HCT116 (cell line): ENCODE measurements around the gene UBE2L3. TPM values are rescaled to one million over a fixed set of nuclear protein-coding genes. Genes with fewer than 3 reads are reported as not detected.

Experiments used
- ATAC-seq: fragments of 200-7000 bp; cut with Tn5 transposase; 2 replicates; pipeline ENCODE4 v1.9.1; 2020; ENCODE audit warnings: mild to moderate bottlenecking, moderate library complexity
- Bru-seq: library from RNA; stranded (reverse); fragments of 400-500 nt; gene quantifications from one replicate; lab custom pipeline; 2021; lab: Mats Ljungman, UMichigan
- BruChase-seq, 2 experiments: library from RNA; stranded (reverse); fragments of 400-500 nt; gene quantifications; one replicate each; lab custom pipeline; 2021; lab: Mats Ljungman, UMichigan
- BruUV-seq: library from RNA; stranded (reverse); fragments of 400-500 nt; replicated peaks from 2 replicates; lab custom pipeline; 2021; lab: Mats Ljungman, UMichigan
- CTCF ChIA-PET: fragments of 300-600 bp; sonication (Branson Sonifier 250); formaldehyde crosslinking; loops from one replicate; lab custom pipeline; 2021; ENCODE audit warnings: antibody characterized with exemption; lab: Charles Lee
- POLR2A ChIA-PET: fragments of 300-600, 350-600 bp; sonication (Branson Sonifier 250); formaldehyde crosslinking; loops from one replicate; lab custom pipeline; 2021; ENCODE audit warnings: antibody characterized with exemption; lab: Charles Lee
- RAD21 ChIA-PET, 2 experiments: fragments of 300-600 bp; sonication (Branson Sonifier 250); formaldehyde crosslinking; loops; one replicate each; lab custom pipeline; 2023; ENCODE audit warnings: low total read pairs in 2 of 2; ENCODE audit not compliant: uncharacterized antibody in 2 of 2, unreplicated experiment in 2 of 2, low non-redundant PET in 1 of 2; lab: Charles Lee
- DNase-seq: peaks from one replicate; pipeline ENCODE4 v3.0.0-alpha.2; 2010; ENCODE audit warnings: low read depth, low spot score
- H2AFZ ChIP-seq: fragments of 200-600 bp; shearing (Covaris generic), sonication (generic); 2 replicates; pipeline ENCODE4 v1.6.1; 2017; ENCODE audit warnings: low read depth, mixed run types, mixed read lengths, antibody characterized with exemption, low read length; ENCODE audit not compliant: poor library complexity, severe bottlenecking
- H3K27ac ChIP-seq: 2 replicates; pipeline ENCODE4 v1.5.1; 2012; ENCODE audit warnings: low read depth, low read length
- H3K27me3 ChIP-seq: fragments of 200-600 bp; sonication (generic); 2 replicates; pipeline ENCODE4 v1.6.1; 2016; ENCODE audit warnings: mixed run types, low read length, mixed read lengths; ENCODE audit not compliant: insufficient read depth
- H3K36me3 ChIP-seq, 2 experiments: fragments of 200-500 bp in 1 of 2; fragments of 200-600 bp in 1 of 2; sonication (Bioruptor generic) in 1 of 2; sonication (generic) in 1 of 2; 2 replicates each; pipeline versions ENCODE4 v1.5.1 to v1.6.1; 2014 to 2016; ENCODE audit warnings: low read length in 2 of 2, inconsistent platforms in 1 of 2, mixed read lengths in 1 of 2, mixed run types in 1 of 2; ENCODE audit not compliant: insufficient read depth in 2 of 2, control insufficient read depth in 1 of 2
- H3K4me1 ChIP-seq, 2 experiments: fragments of 200-600 bp in 1 of 2; sonication (generic) in 1 of 2; 2 replicates each; pipeline versions ENCODE4 v1.5.1 to v1.6.1; 2012 to 2017; ENCODE audit warnings: low read length in 2 of 2, inconsistent platforms in 1 of 2, mild to moderate bottlenecking in 1 of 2, mixed read lengths in 1 of 2, mixed run types in 1 of 2, moderate library complexity in 1 of 2; ENCODE audit not compliant: insufficient read depth in 2 of 2, control insufficient read depth in 1 of 2
- H3K4me2 ChIP-seq: fragments of 200-600 bp; sonication (generic); 2 replicates; pipeline ENCODE4 v1.6.1; 2017; ENCODE audit warnings: mixed run types, low read length, mixed read lengths
- H3K4me3 ChIP-seq, 2 experiments: fragments of 200-600 bp in 1 of 2; sonication (generic) in 1 of 2; replicated peaks in 1 of 2; 2 replicates each; pipeline ENCODE4 v1.5.1; 2011 to 2016; ENCODE audit warnings: low read length in 2 of 2, control low read depth in 1 of 2, low read depth in 1 of 2, mild to moderate bottlenecking in 1 of 2, mixed read lengths in 1 of 2, mixed run types in 1 of 2
- H3K79me2 ChIP-seq: fragments of 200-600 bp; sonication (generic); 2 replicates; pipeline ENCODE4 v1.6.1; 2017; ENCODE audit warnings: mild to moderate bottlenecking, mixed run types, low read length, moderate library complexity, mixed read lengths; ENCODE audit not compliant: insufficient read depth
- H3K9ac ChIP-seq: fragments of 200-600 bp; sonication (generic); 2 replicates; pipeline ENCODE4 v1.6.1; 2016; ENCODE audit warnings: low read length, mixed read lengths
- H3K9me2 ChIP-seq: fragments of 200-600 bp; sonication (generic), shearing (Covaris generic); 2 replicates; pipeline ENCODE4 v1.6.1; 2017; ENCODE audit warnings: mixed run types, mild to moderate bottlenecking, moderate library complexity; ENCODE audit not compliant: insufficient read depth
- H3K9me3 ChIP-seq, 2 experiments: fragments of 200-500 bp in 1 of 2; fragments of 200-600 bp in 1 of 2; sonication (Bioruptor generic) in 1 of 2; sonication (generic) in 1 of 2; 2 replicates each; pipeline ENCODE4 v1.6.1; 2014 to 2017; ENCODE audit warnings: low read length in 2 of 2, mixed read lengths in 2 of 2, inconsistent platforms in 1 of 2, low read depth in 1 of 2, mild to moderate bottlenecking in 1 of 2, mixed run types in 1 of 2, moderate library complexity in 1 of 2; ENCODE audit not compliant: control insufficient read depth in 1 of 2, insufficient read depth in 1 of 2
- H4K20me1 ChIP-seq: fragments of 200-600 bp; sonication (generic), shearing (Covaris generic); 2 replicates; pipeline ENCODE4 v1.6.1; 2017; ENCODE audit warnings: mixed run types, mild to moderate bottlenecking, moderate library complexity; ENCODE audit not compliant: insufficient read depth
- ATF3 ChIP-seq: IDR thresholded peaks from 2 replicates; pipeline ENCODE4 v1.6.1; 2012
- CBX3 ChIP-seq: IDR thresholded peaks from 2 replicates; pipeline ENCODE4 v1.6.1; 2012; ENCODE audit warnings: low read depth
- CEBPB ChIP-seq: IDR thresholded peaks from 2 replicates; pipeline ENCODE4 v1.6.1; 2012; ENCODE audit warnings: low read depth
- CTCF ChIP-seq, 3 experiments: fragments of 200-600 bp in 1 of 3; sonication (generic) in 1 of 3; IDR thresholded peaks in 2 of 3; conservative IDR thresholded peaks in 1 of 3; 2 replicates each; pipeline ENCODE4 v1.5.1; 2012 to 2017; ENCODE audit warnings: low read depth in 2 of 3, low read length in 2 of 3, antibody characterized with exemption in 1 of 3, borderline replicate concordance in 1 of 3, control low read depth in 1 of 3, mild to moderate bottlenecking in 1 of 3, mixed read lengths in 1 of 3, mixed run types in 1 of 3, moderate library complexity in 1 of 3; ENCODE audit not compliant: insufficient read depth in 1 of 3
- EGR1 ChIP-seq: IDR thresholded peaks from 2 replicates; pipeline ENCODE4 v1.6.1; 2012; ENCODE audit warnings: low read depth
- ELF1 ChIP-seq: IDR thresholded peaks from 2 replicates; pipeline ENCODE4 v1.6.1; 2012; ENCODE audit warnings: low read depth, borderline replicate concordance
- EZH2 ChIP-seq: fragments of 200-600 bp; sonication (generic); IDR thresholded peaks from 2 replicates; pipeline ENCODE4 v1.6.1; 2017; ENCODE audit warnings: antibody characterized with exemption, mixed run types
- EZH2phosphoT487 ChIP-seq: fragments of 200-600 bp; IDR thresholded peaks from 2 replicates; pipeline ENCODE4 v1.6.1; 2018; ENCODE audit warnings: antibody characterized with exemption, borderline replicate concordance
- MAX ChIP-seq: IDR thresholded peaks from 2 replicates; pipeline ENCODE4 v1.6.1; 2012
- POLR2A ChIP-seq: IDR thresholded peaks from 2 replicates; pipeline ENCODE4 v1.7.0; 2011; ENCODE audit warnings: borderline replicate concordance; ENCODE audit not compliant: insufficient read depth, insufficient read length; ENCODE audit errors: extremely low read depth
- POLR2AphosphoS5 ChIP-seq: IDR thresholded peaks from 2 replicates; pipeline ENCODE4 v1.6.1; 2011; ENCODE audit warnings: mild to moderate bottlenecking, low read depth, low read length, moderate library complexity
- RAD21 ChIP-seq: IDR thresholded peaks from 2 replicates; pipeline ENCODE4 v1.6.1; 2012; ENCODE audit warnings: low read depth, mild to moderate bottlenecking
- REST ChIP-seq: IDR thresholded peaks from 2 replicates; pipeline ENCODE4 v1.6.1; 2012; ENCODE audit warnings: low read depth
- SP1 ChIP-seq: IDR thresholded peaks from 2 replicates; pipeline ENCODE4 v1.6.1; 2012; ENCODE audit warnings: low read depth
- SRF ChIP-seq: IDR thresholded peaks from 2 replicates; pipeline ENCODE4 v1.6.1; 2012; ENCODE audit warnings: low read depth
- TCF7L2 ChIP-seq: IDR thresholded peaks from 2 replicates; pipeline ENCODE4 v1.7.0; 2011; ENCODE audit warnings: borderline replicate concordance, inconsistent platforms; ENCODE audit not compliant: insufficient read depth, insufficient read length; ENCODE audit errors: extremely low read depth
- YY1 ChIP-seq: IDR thresholded peaks from 2 replicates; pipeline ENCODE4 v1.6.1; 2011; ENCODE audit warnings: low read length, low read depth, moderate library complexity, mild to moderate bottlenecking; ENCODE audit not compliant: insufficient replicate concordance; ENCODE audit errors: extremely low read depth
- ZFX ChIP-seq: fragments of 450-650 bp; IDR thresholded peaks from 2 replicates; pipeline ENCODE4 v1.6.1; 2017
- ZNF274 ChIP-seq: fragments of 200-500 bp; sonication (Bioruptor generic); IDR thresholded peaks from 2 replicates; pipeline ENCODE4 v1.6.1; 2014; ENCODE audit warnings: mild to moderate bottlenecking, low read depth, low read length, inconsistent platforms
- intact Hi-C: fragments of 100-400 bp; cut with micrococcal nuclease; formaldehyde crosslinking; loops from 2 replicates; pipeline ENCODE4 v1.10.0; 2022
- long read RNA-seq: library from polyadenylated mRNA; unstranded; transcript quantifications from one replicate; pipeline ENCODE4 v2.0.0, GENCODE V29; 2021; ENCODE audit not compliant: unreplicated experiment
- polyA plus RNA-seq: library from polyadenylated mRNA; unstranded; fragments of >200 nt; gene quantifications from 2 replicates; pipeline ENCODE4 v1.2.1, GENCODE V29; 2012; ENCODE audit warnings: missing spikeins
- total RNA-seq: library from RNA; stranded (reverse); gene quantifications from one replicate; pipeline ENCODE4 v1.2.1, GENCODE V29; 2021; ENCODE audit not compliant: unreplicated experiment

The UBE2L3 gene
- total RNA-seq: 55.6 TPM
- polyA plus RNA-seq: 27.8 and 39.1 TPM in 2 replicates
- percentile 76 among the genes with signal in this experiment for Bru-seq, nascent RNA
- BruChase-seq, experiment 1, labeled RNA remaining after a 6-hour chase: percentile 80 among the genes with signal in this experiment
- percentile 72 among the genes with signal in this experiment for BruChase-seq, experiment 2, labeled RNA remaining after a 2-hour chase
- long read RNA-seq, transcript UBE2L3-201 (4 exons, 3,028 nt): major isoform, 128 of 187 reads
- long read RNA-seq, partial matches to known transcripts: 21 of 187 reads
- long read RNA-seq, other reads (novel, unspliced or antisense): 36 of 187 reads

- BruUV-seq: no TSS peak
- peak; percentile 73 for ATAC-seq
- POLR2A ChIA-PET: no interaction called here
- intact Hi-C loops: loop anchor here (2.0 kb wide), 1 partner anchor 73 kb away; no protein-coding TSS in a partner anchor
- TF ChIP-seq CEBPB: no peak
- TF ChIP-seq POLR2AphosphoS5: peak; percentile 81
- TF ChIP-seq RAD21: no peak
- TF ChIP-seq EGR1: peak; percentile 91
- TF ChIP-seq SRF: no peak
- no peak for TF ChIP-seq EZH2phosphoT487
- no peak for TF ChIP-seq MAX
- TF ChIP-seq EZH2: no peak
- TF ChIP-seq ZNF274: no peak
- no peak for TF ChIP-seq SP1
- no peak for TF ChIP-seq CBX3
- TF ChIP-seq POLR2A: peak; percentile 65
- no peak for TF ChIP-seq REST
- TF ChIP-seq ATF3: no peak
- peak; percentile 84 for TF ChIP-seq ELF1
- TF ChIP-seq CTCF (IDR thresholded peaks at IDR 0.05 in 2 of 3, conservative IDR thresholded peaks at IDR 0.05 in 1 of 3; ENCODE audit: borderline replicate concordance in 1 of 3, insufficient read depth in 1 of 3, low read depth in 2 of 3, low read length in 2 of 3): no peak
- peak; percentile 11 for TF ChIP-seq TCF7L2
- peak; percentile 100 for TF ChIP-seq ZFX
- peak; percentile 96 for TF ChIP-seq YY1
- TF ChIP-seq, all 23 proteins: peak for 7
- Histone ChIP-seq H3K79me2 (peaks cover 52% of the 10 kb centered on the region), H3K9ac (peak within 1 kb of the TSS; percentile 86), H3K4me3 (peak within 1 kb of the TSS; percentile 75 to 96), H3K4me2 (peak within 1 kb of the TSS; percentile 87), H3K27me3 (no peaks in the 10 kb centered on the region), H3K36me3 (peaks cover 2 to 4% of the 10 kb centered on the region in 2 experiments; a peak in 1 of 4 replicates), H3K4me1 (peaks cover 26 to 67% of the 10 kb centered on the region in 2 experiments), H3K9me2 (no peaks in the 10 kb centered on the region), H3K9me3 (no peaks in the 10 kb centered on the region), H3K27ac (peak within 1 kb of the TSS; percentile 91), H2AFZ (no peak within 1 kb of the TSS), H4K20me1 (peaks cover 29% of the 10 kb centered on the region; the same call in 1 of the 2 replicates)
- CTCF ChIA-PET: no interaction called here
- DNase-seq: peak; percentile 38
- RAD21 ChIA-PET: no interaction called here
Observed at GRCh38 chr22:21567456-21568346, at the start of gene UBE2L3. UBE2L3 (plus strand) TSS chr22:21567714; CDS start chr22:21567745, 31 bp downstream.
